ENCODE data around the gene PTPRG. TPM values are rescaled to one million over a fixed set of nuclear protein-coding genes. Genes with fewer than 3 reads are reported as not detected.

Gene PTPRG
- total RNA-seq, 1 donor from 2014 or later = 3.7 TPM

- H3K4me3 Mint-ChIP-seq = no peak overlapping the region
- H3K36me3 Mint-ChIP-seq (ENCODE audit: low read depth) = no peaks in the 10 kb centered on the region
- H3K4me1 Mint-ChIP-seq (ENCODE audit: low read depth) = no peaks in the 10 kb centered on the region
- DNase-seq (ENCODE audit: low spot score) = no peak
- intact Hi-C loops (cut with micrococcal nuclease) = no loop called here
- no peak overlapping the region for H3K27ac Mint-ChIP-seq
- peaks cover 3% of the 10 kb centered on the region for H3K27me3 Mint-ChIP-seq (ENCODE audit: insufficient read depth)
- H3K9me3 Mint-ChIP-seq = no peaks in the 10 kb centered on the region
Observed at GRCh38 chr3:62164196-62164595, 602.8 kb downstream of the PTPRG start.

GRCh38 chr3:62164746-62165145 is 603.4 kb downstream of the PTPRG start:
- no peaks in the 10 kb centered on the region for H3K36me3 Mint-ChIP-seq (ENCODE audit: low read depth)
- peaks cover 2% of the 10 kb centered on the region for H3K4me1 Mint-ChIP-seq (ENCODE audit: low read depth)
- no peak overlapping the region for H3K4me3 Mint-ChIP-seq
- H3K9me3 Mint-ChIP-seq = no peaks in the 10 kb centered on the region
- no peak for DNase-seq (ENCODE audit: low spot score)
- H3K27me3 Mint-ChIP-seq (ENCODE audit: insufficient read depth) = peaks cover 3% of the 10 kb centered on the region
- H3K27ac Mint-ChIP-seq = no peak overlapping the region
- intact Hi-C loops (cut with micrococcal nuclease) = no loop called here

- peaks cover 9% of the 10 kb centered on the region for H3K4me1 Mint-ChIP-seq (ENCODE audit: low read depth)
- no peaks in the 10 kb centered on the region for H3K27me3 Mint-ChIP-seq (ENCODE audit: insufficient read depth)
- intact Hi-C loops (cut with micrococcal nuclease) = no loop called here
- no peak overlapping the region for H3K27ac Mint-ChIP-seq
- no peaks in the 10 kb centered on the region for H3K36me3 Mint-ChIP-seq (ENCODE audit: low read depth)
- no peak for DNase-seq (ENCODE audit: low spot score)
- H3K9me3 Mint-ChIP-seq = peaks cover 11% of the 10 kb centered on the region
- no peak overlapping the region for H3K4me3 Mint-ChIP-seq
Observed at GRCh38 chr3:62167566-62168262, 606.3 kb downstream of the PTPRG start.

GRCh38 chr3:62168356-62168755 is 607.0 kb downstream of the PTPRG start:
- peaks cover 11% of the 10 kb centered on the region for H3K9me3 Mint-ChIP-seq
- H3K27me3 Mint-ChIP-seq (ENCODE audit: insufficient read depth) = no peaks in the 10 kb centered on the region
- peaks cover 9% of the 10 kb centered on the region for H3K4me1 Mint-ChIP-seq (ENCODE audit: low read depth)
- no peak for DNase-seq (ENCODE audit: low spot score)
- intact Hi-C loops (cut with micrococcal nuclease) = no loop called here
- no peak overlapping the region for H3K27ac Mint-ChIP-seq
- H3K36me3 Mint-ChIP-seq (ENCODE audit: low read depth) = no peaks in the 10 kb centered on the region
- no peak overlapping the region for H3K4me3 Mint-ChIP-seq

GRCh38 chr3:62169906-62170660 is 608.7 kb downstream of the PTPRG start:
- H3K27me3 Mint-ChIP-seq (ENCODE audit: insufficient read depth) = no peaks in the 10 kb centered on the region
- peaks cover 11% of the 10 kb centered on the region for H3K9me3 Mint-ChIP-seq
- H3K4me3 Mint-ChIP-seq = no peak overlapping the region
- H3K27ac Mint-ChIP-seq = no peak overlapping the region
- peaks cover 9% of the 10 kb centered on the region for H3K4me1 Mint-ChIP-seq (ENCODE audit: low read depth)
- intact Hi-C loops (cut with micrococcal nuclease) = no loop called here
- DNase-seq (ENCODE audit: low spot score) = no peak
- no peaks in the 10 kb centered on the region for H3K36me3 Mint-ChIP-seq (ENCODE audit: low read depth)

- peaks cover 11% of the 10 kb centered on the region for H3K9me3 Mint-ChIP-seq
- intact Hi-C loops (cut with micrococcal nuclease) = no loop called here
- H3K36me3 Mint-ChIP-seq (ENCODE audit: low read depth) = no peaks in the 10 kb centered on the region
- DNase-seq (ENCODE audit: low spot score) = no peak
- H3K27ac Mint-ChIP-seq = no peak overlapping the region
- peaks cover 9% of the 10 kb centered on the region for H3K4me1 Mint-ChIP-seq (ENCODE audit: low read depth)
- no peaks in the 10 kb centered on the region for H3K27me3 Mint-ChIP-seq (ENCODE audit: insufficient read depth)
- H3K4me3 Mint-ChIP-seq = no peak overlapping the region
Observed at GRCh38 chr3:62171789-62172188, 610.4 kb downstream of the PTPRG start.

GRCh38 chr3:62172199-62172598 is 610.8 kb downstream of the PTPRG start:
- H3K9me3 Mint-ChIP-seq = peaks cover 11% of the 10 kb centered on the region
- H3K27ac Mint-ChIP-seq = no peak overlapping the region
- H3K4me1 Mint-ChIP-seq (ENCODE audit: low read depth) = peaks cover 9% of the 10 kb centered on the region
- H3K27me3 Mint-ChIP-seq (ENCODE audit: insufficient read depth) = no peaks in the 10 kb centered on the region
- H3K36me3 Mint-ChIP-seq (ENCODE audit: low read depth) = no peaks in the 10 kb centered on the region
- H3K4me3 Mint-ChIP-seq = no peak overlapping the region
- intact Hi-C loops (cut with micrococcal nuclease) = no loop called here
- DNase-seq (ENCODE audit: low spot score) = no peak

- peaks cover 11% of the 10 kb centered on the region for H3K9me3 Mint-ChIP-seq
- H3K36me3 Mint-ChIP-seq (ENCODE audit: low read depth) = no peaks in the 10 kb centered on the region
- no peak for DNase-seq (ENCODE audit: low spot score)
- intact Hi-C loops (cut with micrococcal nuclease) = no loop called here
- H3K27ac Mint-ChIP-seq = no peak overlapping the region
- peaks cover 9% of the 10 kb centered on the region for H3K4me1 Mint-ChIP-seq (ENCODE audit: low read depth)
- H3K27me3 Mint-ChIP-seq (ENCODE audit: insufficient read depth) = no peaks in the 10 kb centered on the region
- no peak overlapping the region for H3K4me3 Mint-ChIP-seq
Observed at GRCh38 chr3:62173939-62174515, 612.7 kb downstream of the PTPRG start.

- Mint-ChIP-seq H3K27ac (no peak overlapping the region), H3K9me3 (peaks cover 11% of the 10 kb centered on the region), H3K4me3 (no peak overlapping the region), H3K27me3 (ENCODE audit: insufficient read depth) (no peaks in the 10 kb centered on the region), H3K4me1 (ENCODE audit: low read depth) (peaks cover 3% of the 10 kb centered on the region), H3K36me3 (ENCODE audit: low read depth) (no peaks in the 10 kb centered on the region)
- no peak for DNase-seq (ENCODE audit: low spot score)
- intact Hi-C loops (cut with micrococcal nuclease) = no loop called here
Observed at GRCh38 chr3:62175161-62175560, 613.8 kb downstream of the PTPRG start.

GRCh38 chr3:62178032-62178431 is 616.7 kb downstream of the PTPRG start:
- DNase-seq (ENCODE audit: low spot score) = no peak
- Mint-ChIP-seq H3K27me3 (ENCODE audit: insufficient read depth) (no peaks in the 10 kb centered on the region), H3K36me3 (ENCODE audit: low read depth) (no peaks in the 10 kb centered on the region), H3K4me3 (no peak overlapping the region), H3K4me1 (ENCODE audit: low read depth) (no peaks in the 10 kb centered on the region), H3K9me3 (no peaks in the 10 kb centered on the region), H3K27ac (no peak overlapping the region)
- intact Hi-C loops (cut with micrococcal nuclease) = no loop called here

- no peaks in the 10 kb centered on the region for H3K27me3 Mint-ChIP-seq (ENCODE audit: insufficient read depth)
- intact Hi-C loops (cut with micrococcal nuclease) = no loop called here
- no peaks in the 10 kb centered on the region for H3K36me3 Mint-ChIP-seq (ENCODE audit: low read depth)
- no peak overlapping the region for H3K4me3 Mint-ChIP-seq
- no peak for DNase-seq (ENCODE audit: low spot score)
- no peak overlapping the region for H3K27ac Mint-ChIP-seq
- no peaks in the 10 kb centered on the region for H3K9me3 Mint-ChIP-seq
- no peaks in the 10 kb centered on the region for H3K4me1 Mint-ChIP-seq (ENCODE audit: low read depth)
Observed at GRCh38 chr3:62178739-62179600, 617.6 kb downstream of the PTPRG start.

GRCh38 chr3:62180514-62180913 is 619.1 kb downstream of the PTPRG start:
- no peaks in the 10 kb centered on the region for H3K9me3 Mint-ChIP-seq
- no peaks in the 10 kb centered on the region for H3K36me3 Mint-ChIP-seq (ENCODE audit: low read depth)
- intact Hi-C loops (cut with micrococcal nuclease) = loop anchor here (10.0 kb wide), 1 partner anchor 796 kb away; no protein-coding TSS in a partner anchor
- no peaks in the 10 kb centered on the region for H3K27me3 Mint-ChIP-seq (ENCODE audit: insufficient read depth)
- no peaks in the 10 kb centered on the region for H3K4me1 Mint-ChIP-seq (ENCODE audit: low read depth)
- no peak overlapping the region for H3K27ac Mint-ChIP-seq
- no peak overlapping the region for H3K4me3 Mint-ChIP-seq
- DNase-seq (ENCODE audit: low spot score) = no peak

All from activated T-helper 1 cell treated with anti-CD3 and anti-CD28 coated beads, Interleukin-12 subunit alpha, Interleukin-12 subunit beta, Interleukin-2, Interleukin-4 antibody, amounts not matched to agents 30 ng/mL and 10 ng/mL and 1 ng/mL, durations not matched to agents 14 hours and 24 hours and 36 hours (primary cell).